NCI-H748 (cell line): Measurements from ENCODE around the gene NKPD1.

Experiments used
- DNase-seq: peaks from one replicate; lab custom pipeline; 2025; ENCODE audit not compliant: unreplicated experiment; lab: John Stamatoyannopoulos, UW

The NKPD1 gene, protein sequence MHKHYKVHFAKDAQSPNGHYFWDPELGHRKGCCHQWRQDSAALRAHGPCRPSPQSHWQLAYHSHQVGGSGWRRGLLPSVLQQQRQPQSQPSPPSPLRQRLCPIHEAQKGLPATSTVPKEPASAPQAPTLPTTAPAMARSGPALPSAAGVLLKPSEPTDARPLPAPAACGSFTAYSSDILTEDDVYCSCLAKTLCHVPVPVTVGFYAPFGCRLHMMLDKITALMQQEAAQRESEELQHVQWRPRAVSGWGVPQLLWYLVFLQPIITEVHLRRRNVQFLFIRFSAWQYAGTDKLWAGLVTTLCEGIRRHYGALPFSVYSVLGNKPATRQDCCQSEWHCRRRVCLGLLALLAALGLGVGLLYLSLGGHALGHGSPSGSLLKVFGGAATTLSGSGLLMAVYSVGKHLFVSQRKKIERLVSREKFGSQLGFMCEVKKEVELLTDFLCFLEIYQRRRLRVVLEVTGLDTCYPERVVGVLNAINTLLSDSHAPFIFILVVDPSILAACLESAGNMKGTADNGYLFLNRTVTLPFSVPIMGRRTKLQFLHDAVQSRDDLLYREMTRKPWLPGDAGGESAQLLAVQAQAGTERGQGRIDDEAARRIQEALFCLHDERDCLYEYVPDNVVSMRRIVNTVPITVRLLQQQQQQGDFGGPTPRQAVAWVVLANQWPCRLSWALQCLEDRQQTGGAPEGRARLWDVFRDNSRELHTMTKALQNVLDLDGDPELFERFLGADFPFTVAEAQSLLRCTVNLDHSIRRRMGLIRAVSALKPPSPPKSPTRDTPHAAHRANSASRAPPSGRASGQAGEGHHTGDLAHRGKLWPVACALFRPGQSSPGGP

GRCh38 chr19:45160870-45161737, at the start of gene NKPD1:
NKPD1 (minus strand) TSS chr19:45160982; CDS start chr19:45160150, 832 bp downstream.
- DNase-seq, result peak; percentile 38

DNA sequence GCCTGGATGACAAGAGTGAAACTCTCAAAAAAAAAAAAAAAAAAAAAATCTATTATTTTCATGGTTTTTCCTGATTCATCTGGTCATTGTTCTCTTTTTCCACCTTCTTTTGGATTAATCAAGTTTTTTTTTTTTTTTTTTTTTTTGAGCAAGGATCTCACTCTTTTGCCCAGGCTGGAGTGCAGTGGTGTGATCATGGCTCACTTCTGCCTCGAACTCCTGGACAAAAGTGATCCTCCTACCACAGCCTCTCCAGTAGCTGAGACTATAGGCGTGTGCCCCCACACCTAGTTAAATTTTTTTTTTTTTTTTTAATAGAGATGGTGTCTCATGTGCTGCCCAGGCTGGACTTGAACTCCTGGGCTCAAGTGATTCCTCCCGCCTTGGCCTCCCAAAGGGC, 45.5 kb upstream of the NKPD1 start:
- no peak for DNase-seq

- DNase-seq, result no peak
Measured at GRCh38 chr19:45205810-45206209, 45.0 kb upstream of the NKPD1 start.

GRCh38 chr19:45202637-45203036, 41.9 kb upstream of the NKPD1 start:
- no peak for DNase-seq

DNA sequence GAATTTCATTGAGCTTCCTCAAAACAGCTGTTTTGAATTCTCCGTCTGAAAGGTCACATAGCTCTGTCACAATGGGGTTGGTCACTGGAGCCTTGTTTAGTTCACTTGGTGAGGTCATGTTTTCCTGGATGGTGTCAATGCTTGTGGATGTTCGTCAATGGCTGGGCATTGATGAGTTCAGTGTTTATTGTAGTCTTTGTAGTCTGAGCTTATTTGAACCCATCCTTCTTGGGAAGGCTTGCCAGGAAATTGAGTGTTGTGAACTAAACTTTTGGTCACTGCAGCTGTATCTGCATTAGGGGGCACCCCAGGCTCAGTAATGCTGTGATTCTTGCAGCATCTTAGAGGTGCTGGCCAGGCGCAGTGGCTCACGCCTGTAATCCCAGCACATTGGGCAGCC, 39.8 kb upstream of the NKPD1 start:
- DNase-seq, result peak; percentile 22

- no peak for DNase-seq
Measured at GRCh38 chr19:45195764-45196163, 35.0 kb upstream of the NKPD1 start.

DNA sequence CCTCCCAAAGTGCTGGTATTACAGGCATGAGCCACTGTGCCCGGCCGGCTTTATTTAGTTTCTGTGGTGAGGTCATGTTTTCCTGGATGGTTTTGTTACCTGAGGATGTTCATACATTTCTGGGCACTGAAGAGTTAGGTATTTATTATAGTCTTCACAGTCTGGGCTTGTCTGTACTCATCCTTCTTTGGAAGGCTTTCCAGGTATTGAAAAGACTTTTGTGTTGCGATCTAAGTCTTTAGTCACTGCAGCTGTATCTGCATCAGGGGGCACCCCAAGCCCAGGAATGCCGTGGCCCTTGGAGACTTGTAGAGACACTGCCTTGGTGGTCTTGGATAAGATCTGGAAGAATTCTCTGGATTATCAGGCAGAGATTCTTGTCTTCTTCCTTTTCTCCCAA, 30.6 kb upstream of the NKPD1 start:
- no peak for DNase-seq

DNA sequence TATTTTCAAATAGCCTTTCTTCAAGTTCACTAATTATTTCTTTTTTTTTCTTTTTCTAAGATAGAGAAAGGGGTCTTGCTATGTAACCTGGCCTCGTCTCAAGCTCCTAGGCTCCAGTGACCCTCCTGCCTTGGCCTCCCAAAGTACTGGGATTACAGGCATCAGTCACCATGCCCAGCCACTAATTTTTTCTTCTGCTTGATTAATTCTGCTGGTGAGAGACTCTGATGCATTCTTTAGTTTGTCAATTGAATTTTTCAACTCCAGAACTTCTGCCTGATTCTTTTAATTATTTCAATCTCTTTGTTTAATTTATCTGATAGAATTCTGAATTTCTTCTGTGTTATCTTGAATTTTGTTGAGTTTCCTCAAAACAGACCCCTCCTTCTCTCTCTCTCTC, 29.2 kb upstream of the NKPD1 start:
- no peak for DNase-seq

DNA sequence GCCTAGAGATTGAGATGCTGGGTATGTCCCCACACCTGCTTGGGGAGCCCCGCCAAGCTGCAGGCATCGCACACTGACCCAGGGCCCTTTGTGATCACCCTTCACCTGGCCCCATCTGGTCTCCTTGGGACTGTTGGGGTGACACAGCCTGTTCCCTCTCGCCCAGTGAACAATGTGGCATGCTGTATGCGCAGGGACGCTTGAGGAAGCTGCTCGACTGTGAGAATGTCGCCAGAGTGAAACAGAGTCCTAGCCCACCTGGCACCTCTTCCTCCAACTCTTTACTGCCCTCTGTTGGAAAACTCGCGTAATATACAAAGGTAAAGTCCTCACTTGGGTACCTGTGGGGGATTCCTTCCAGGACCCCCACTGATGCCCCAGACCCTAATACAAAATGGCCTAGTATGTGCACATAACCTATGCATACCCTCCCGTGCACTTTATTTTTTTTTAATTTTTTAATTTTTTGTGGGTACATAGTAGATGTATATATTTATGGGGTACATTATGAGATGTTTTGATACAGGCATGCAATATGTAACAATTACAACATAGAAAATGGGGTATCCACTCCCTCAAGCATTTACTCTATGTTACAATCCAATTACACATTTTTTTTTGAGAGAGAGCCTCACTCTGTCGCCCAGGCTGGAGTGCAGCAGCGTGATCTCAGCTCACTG, 26.8 kb upstream of the NKPD1 start:
- peak; percentile 73 for DNase-seq

DNA sequence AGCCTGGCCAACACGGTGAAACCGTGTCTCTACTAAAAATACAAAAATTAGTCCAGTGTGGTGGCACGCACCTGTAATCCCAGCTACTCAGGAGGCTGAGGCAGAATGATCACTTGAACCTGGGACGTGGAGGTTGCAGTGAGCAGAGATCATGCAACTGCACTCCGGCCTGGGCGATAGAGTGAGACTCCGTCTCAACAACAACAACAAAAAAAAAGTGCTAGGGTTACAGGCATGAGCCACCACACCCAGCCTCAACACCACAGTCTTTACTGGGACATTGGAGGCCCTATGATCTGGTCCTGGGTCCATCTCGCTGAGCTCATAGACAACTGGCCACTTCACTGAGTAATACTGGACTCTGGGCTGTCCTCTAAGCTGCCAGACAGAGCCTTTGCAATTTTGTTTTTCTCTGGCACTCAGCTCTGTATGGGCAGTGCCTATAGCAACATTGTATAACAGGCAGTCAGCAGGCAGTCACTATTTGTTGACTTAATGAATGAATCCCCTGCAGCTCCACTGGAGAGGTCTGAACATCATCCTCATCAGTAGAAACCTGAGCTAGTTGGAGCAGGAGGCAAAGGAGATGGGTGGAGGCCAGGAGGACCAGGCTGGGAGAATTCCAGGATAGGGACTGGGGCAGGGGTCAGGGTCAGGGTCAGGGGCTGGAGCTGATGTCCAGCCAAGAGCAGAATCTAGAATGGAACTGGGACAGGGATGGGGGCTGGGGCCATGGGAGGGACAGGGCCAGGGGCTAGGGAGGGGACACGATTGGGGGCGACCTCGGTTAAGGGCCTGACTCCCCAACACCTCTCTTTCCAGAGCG, 25.9 kb upstream of the NKPD1 start:
- DNase-seq, result peak; percentile 42

- DNase-seq, result no peak
Measured at GRCh38 chr19:45184115-45184514, 23.3 kb upstream of the NKPD1 start.

- DNase-seq, result no peak
Measured at GRCh38 chr19:45182758-45183157, 22.0 kb upstream of the NKPD1 start.

DNA sequence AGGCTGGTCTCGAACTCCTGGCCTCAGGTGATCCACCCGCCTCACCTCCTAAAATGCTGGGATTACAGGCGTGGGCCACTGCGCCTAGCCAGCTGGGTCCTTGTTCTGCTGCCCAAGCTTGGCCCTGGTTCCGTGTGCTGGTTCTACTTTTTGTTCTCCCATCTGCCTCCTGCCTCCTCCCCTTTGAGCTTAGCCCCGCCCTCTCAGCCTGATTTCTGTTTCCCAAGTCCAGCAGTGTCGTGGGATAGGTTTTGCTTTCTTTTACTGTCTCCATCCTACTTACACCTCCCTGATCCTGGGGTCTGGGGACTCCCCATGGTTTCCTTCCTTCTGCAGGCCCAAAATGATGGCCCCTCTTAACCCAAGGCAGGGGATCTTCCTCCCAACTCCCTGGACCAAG, 20.2 kb upstream of the NKPD1 start:
- DNase-seq, result no peak

GRCh38 chr19:45179892-45180370, 19.1 kb upstream of the NKPD1 start:
- no peak for DNase-seq

DNA sequence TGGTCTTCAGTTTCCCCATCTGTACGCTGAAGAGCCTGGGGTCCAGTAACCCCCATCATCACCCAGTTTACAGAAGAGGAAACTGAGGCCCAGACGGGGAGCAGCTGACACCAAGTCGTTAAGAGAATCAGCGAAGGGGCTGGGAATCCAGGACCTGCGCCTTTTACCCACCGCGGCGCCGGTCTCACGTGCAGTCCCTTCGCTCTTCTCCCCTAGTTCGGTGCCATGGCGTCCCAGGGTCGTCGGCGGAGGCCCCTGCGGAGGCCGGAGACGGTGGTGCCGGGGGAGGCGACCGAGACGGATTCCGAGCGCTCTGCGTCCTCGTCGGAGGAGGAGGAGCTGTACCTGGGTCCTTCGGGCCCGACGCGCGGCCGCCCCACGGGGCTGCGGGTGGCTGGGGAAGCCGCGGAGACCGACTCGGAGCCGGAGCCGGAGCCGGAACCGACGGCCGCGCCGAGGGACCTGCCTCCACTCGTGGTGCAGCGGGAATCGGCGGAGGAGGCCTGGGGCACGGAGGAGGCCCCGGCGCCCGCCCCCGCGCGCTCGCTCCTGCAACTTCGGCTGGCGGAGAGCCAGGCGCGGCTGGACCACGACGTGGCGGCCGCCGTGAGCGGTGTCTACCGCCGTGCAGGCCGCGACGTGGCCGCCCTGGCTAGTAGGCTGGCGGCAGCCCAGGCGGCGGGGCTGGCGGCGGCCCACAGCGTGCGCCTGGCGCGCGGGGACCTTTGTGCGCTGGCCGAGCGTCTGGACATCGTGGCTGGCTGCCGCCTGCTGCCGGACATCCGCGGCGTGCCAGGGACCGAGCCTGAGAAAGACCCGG, 18.5 kb upstream of the NKPD1 start:
- peak; percentile 68 for DNase-seq

DNA sequence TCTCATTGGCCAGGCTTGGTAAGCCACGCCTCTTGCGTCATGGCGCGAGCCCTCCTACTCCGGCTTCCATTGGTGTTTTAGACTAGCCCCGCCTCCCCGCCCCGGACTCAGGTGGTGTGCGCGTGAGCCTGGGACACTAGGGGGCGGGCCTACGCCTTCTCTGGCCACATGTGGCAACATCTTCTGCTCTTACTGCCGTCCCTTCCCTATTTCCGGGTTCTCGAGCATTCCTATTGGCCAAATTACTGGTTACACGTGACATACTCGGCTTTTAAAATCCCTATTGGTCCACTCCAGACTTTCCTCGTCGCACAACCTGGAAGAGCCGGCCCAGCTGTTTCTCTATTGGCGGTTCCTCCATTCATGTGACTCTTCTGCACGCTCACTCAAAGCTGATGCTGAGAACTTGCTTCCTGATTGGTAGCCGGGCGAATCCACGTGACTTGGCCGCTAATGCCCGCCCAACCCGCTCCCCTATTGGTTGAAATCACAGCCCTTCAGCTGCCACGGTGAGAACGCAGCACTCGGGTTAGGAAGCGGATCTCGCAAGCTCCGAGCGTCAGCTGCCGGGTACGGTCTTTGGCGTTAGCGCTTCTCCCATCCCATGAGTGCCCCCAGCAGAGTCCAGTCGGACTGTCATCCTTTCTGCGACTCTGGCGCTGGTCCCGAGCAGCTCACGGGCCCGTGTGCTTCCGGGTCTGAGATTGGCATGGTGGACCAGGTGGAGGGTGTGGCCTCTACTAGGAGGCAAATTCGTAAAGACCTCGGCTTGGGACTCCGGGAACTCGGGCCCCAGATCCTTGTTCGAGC, 17.7 kb upstream of the NKPD1 start, which contains the start of gene BLOC1S3:
TSS of gene BLOC1S3 (plus strand) at position 523 of the 810 bp plus-strand sequence. CDS start 513 bp downstream, outside the sequence.
- DNase-seq, result peak; percentile 100

DNA sequence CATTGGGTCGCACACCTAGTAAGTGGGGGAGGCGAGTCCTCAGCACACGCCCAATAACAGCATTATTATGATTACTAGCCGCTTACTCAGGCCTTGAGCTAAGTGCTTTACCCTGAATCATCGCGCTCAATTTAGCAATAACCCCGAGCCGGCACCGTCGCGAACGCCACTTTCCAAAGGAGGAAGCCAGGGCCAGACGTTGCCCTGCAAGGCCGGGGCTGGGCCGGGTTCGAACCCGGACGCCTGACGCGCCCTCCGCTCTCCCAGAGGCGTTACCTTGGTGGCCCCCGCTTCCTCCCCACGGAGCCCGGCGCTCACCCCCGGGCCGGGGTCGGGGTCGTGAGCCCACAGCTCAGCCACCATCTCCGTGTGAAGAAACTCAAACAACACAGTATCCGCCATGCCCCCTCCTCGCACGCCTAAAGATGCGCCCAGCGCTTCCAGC, 17.1 kb upstream of the NKPD1 start, which contains the start of gene TRAPPC6A:
TSS of gene TRAPPC6A (minus strand) at position 421 of the 445 bp plus-strand sequence. CDS start at position 402, 19 bp downstream.
- peak; percentile 77 for DNase-seq
